ENCODE data around the gene NOXA1.

The NOXA1 gene

GRCh38 chr9:137454145-137454596 is 31.0 kb downstream of the NOXA1 start:
- TF ChIP-seq, protein P1, sequence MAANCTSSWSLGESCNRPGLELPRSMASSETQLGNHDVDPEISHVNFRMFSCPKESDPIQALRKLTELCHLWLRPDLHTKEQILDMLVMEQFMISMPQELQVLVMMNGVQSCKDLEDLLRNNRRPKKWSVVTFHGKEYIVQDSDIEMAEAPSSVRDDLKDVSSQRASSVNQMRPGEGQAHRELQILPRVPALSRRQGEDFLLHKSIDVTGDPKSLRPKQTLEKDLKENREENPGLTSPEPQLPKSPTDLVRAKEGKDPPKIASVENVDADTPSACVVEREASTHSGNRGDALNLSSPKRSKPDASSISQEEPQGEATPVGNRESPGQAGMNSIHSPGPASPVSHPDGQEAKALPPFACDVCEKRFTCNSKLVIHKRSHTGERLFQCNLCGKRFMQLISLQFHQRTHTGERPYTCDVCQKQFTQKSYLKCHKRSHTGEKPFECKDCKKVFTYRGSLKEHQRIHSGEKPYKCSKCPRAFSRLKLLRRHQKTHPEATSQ (tag by site-specific recombination; IDR thresholded peaks at IDR 0.05), result 0 out of 2 replicates have a peak, but pooled peaks have one; percentile 26
- TF ChIP-seq ZNF24 (tag by site-specific recombination; IDR thresholded peaks at IDR 0.05), result no peak
- TF ChIP-seq SP3 (tag by site-specific recombination; IDR thresholded peaks at IDR 0.05), result no peak
- peak; percentile 41; the same call in 1 of the 2 replicates for TF ChIP-seq KLF8 (tag by site-specific recombination; IDR thresholded peaks at IDR 0.05)
- TF ChIP-seq ZBTB8A (tag by site-specific recombination; IDR thresholded peaks at IDR 0.05), result peak; percentile 14; the same call in 1 of the 2 replicates
- no peak for TF ChIP-seq KLF7 (tag by site-specific recombination; IDR thresholded peaks at IDR 0.05; ENCODE audit: borderline replicate concordance)
- peak; percentile 63; the same call in 1 of the 2 replicates for TF ChIP-seq EGR2 (tag by site-specific recombination; IDR thresholded peaks at IDR 0.05; ENCODE audit: low read depth)
- ChIA-PET CTCF (interaction anchor here (0.6 to 1.1 kb wide), 3 partner anchors 8 to 31 kb away, joined by 3 to 4 read pairs (median 3); partner anchors contain the start of gene EXD3), POLR2A (interaction anchor here (1.5 kb wide), 1 partner anchor 32 kb away, joined by 5 read pairs; no protein-coding TSS in a partner anchor)
- no peaks in the 10 kb centered on the region; the same call in 1 of the 2 replicates for H3K4me1 ChIP-seq (ENCODE audit: control insufficient read depth, insufficient read depth, low read length)
- H3K36me3 ChIP-seq (ENCODE audit: control insufficient read depth in 2 of 2, insufficient read depth in 1 of 2, low read length in 2 of 2), result peaks cover 0 to 65% of the 10 kb centered on the region in 2 experiments; a peak in 2 of 3 replicates
- no peak overlapping the region for H3K27ac ChIP-seq (ENCODE audit: extremely low read depth, low read depth, low read length)
- no peak overlapping the region for H3K4me3 ChIP-seq (ENCODE audit: low read depth, low read length)
- no peaks in the 10 kb centered on the region for H3K9me3 ChIP-seq (ENCODE audit: control insufficient read depth, insufficient read depth, low read depth, low read length)

- Histone ChIP-seq H3K27ac (ENCODE audit: extremely low read depth, low read depth, low read length) (no peak overlapping the region), H3K36me3 (ENCODE audit: control insufficient read depth in 2 of 2, insufficient read depth in 1 of 2, low read length in 2 of 2) (peaks cover 0 to 58% of the 10 kb centered on the region in 2 experiments; a peak in 2 of 3 replicates), H3K9me3 (ENCODE audit: control insufficient read depth, insufficient read depth, low read depth, low read length) (no peaks in the 10 kb centered on the region), H3K4me3 (ENCODE audit: low read depth, low read length) (no peak overlapping the region), H3K4me1 (ENCODE audit: control insufficient read depth, insufficient read depth, low read length) (peaks cover 4% of the 10 kb centered on the region)
- TF ChIP-seq ZIC2 (tag by site-specific recombination; IDR thresholded peaks at IDR 0.05) (no peak), KLF1 (tag by site-specific recombination; IDR thresholded peaks at IDR 0.05) (peak; percentile 85), CTCF (tag by site-specific recombination; IDR thresholded peaks at IDR 0.05) (no peak), ZNF341 (tag by site-specific recombination; IDR thresholded peaks at IDR 0.05; ENCODE audit: low read depth) (peak; percentile 33; the same call in 1 of the 2 replicates), ZNF600 (tag by site-specific recombination; IDR thresholded peaks at IDR 0.05) (peak; percentile 99), SP7 (tag by site-specific recombination; IDR thresholded peaks at IDR 0.05) (peak; percentile 85), ZNF2 (tag by site-specific recombination; IDR thresholded peaks at IDR 0.05) (0 out of 2 replicates have a peak, but pooled peaks have one; percentile 18), KLF17 (tag by site-specific recombination; IDR thresholded peaks at IDR 0.05) (peak; percentile 60), HOXA7 (CRISPR knock-in tag; IDR thresholded peaks at IDR 0.05; ENCODE audit: borderline replicate concordance) (no peak), PATZ1 (tag by site-specific recombination; IDR thresholded peaks at IDR 0.05) (peak; percentile 62; the same call in 1 of the 2 replicates), SP2 (tag by site-specific recombination; IDR thresholded peaks at IDR 0.05) (0 out of 2 replicates have a peak, but pooled peaks have one; percentile 8)
- TF ChIP-seq, protein P2, sequence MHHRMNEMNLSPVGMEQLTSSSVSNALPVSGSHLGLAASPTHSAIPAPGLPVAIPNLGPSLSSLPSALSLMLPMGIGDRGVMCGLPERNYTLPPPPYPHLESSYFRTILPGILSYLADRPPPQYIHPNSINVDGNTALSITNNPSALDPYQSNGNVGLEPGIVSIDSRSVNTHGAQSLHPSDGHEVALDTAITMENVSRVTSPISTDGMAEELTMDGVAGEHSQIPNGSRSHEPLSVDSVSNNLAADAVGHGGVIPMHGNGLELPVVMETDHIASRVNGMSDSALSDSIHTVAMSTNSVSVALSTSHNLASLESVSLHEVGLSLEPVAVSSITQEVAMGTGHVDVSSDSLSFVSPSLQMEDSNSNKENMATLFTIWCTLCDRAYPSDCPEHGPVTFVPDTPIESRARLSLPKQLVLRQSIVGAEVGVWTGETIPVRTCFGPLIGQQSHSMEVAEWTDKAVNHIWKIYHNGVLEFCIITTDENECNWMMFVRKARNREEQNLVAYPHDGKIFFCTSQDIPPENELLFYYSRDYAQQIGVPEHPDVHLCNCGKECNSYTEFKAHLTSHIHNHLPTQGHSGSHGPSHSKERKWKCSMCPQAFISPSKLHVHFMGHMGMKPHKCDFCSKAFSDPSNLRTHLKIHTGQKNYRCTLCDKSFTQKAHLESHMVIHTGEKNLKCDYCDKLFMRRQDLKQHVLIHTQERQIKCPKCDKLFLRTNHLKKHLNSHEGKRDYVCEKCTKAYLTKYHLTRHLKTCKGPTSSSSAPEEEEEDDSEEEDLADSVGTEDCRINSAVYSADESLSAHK (tag by site-specific recombination; IDR thresholded peaks at IDR 0.05), result no peak
- ChIA-PET CTCF (interaction anchor here (0.6 to 1.0 kb wide), 2 partner anchors 9 to 32 kb away, joined by 3 to 4 read pairs; partner anchors contain the start of gene EXD3), POLR2A (no interaction called here)
Measured at GRCh38 chr9:137454597-137455358, 31.6 kb downstream of the NOXA1 start.

All from HEK293 (cell line).